NT2/D1 (cell line): ENCODE results near the gene TBX4.

Experiments used
- YY1 ChIP-seq: IDR thresholded peaks from 2 replicates; pipeline ENCODE4 v1.6.1; 2011; ENCODE audit not compliant: insufficient read length, insufficient read depth
- ZNF274 ChIP-seq: IDR thresholded peaks from 2 replicates; pipeline ENCODE4 v1.6.1; 2011; ENCODE audit warnings: mild to moderate bottlenecking, low read depth, low read length

DNA sequence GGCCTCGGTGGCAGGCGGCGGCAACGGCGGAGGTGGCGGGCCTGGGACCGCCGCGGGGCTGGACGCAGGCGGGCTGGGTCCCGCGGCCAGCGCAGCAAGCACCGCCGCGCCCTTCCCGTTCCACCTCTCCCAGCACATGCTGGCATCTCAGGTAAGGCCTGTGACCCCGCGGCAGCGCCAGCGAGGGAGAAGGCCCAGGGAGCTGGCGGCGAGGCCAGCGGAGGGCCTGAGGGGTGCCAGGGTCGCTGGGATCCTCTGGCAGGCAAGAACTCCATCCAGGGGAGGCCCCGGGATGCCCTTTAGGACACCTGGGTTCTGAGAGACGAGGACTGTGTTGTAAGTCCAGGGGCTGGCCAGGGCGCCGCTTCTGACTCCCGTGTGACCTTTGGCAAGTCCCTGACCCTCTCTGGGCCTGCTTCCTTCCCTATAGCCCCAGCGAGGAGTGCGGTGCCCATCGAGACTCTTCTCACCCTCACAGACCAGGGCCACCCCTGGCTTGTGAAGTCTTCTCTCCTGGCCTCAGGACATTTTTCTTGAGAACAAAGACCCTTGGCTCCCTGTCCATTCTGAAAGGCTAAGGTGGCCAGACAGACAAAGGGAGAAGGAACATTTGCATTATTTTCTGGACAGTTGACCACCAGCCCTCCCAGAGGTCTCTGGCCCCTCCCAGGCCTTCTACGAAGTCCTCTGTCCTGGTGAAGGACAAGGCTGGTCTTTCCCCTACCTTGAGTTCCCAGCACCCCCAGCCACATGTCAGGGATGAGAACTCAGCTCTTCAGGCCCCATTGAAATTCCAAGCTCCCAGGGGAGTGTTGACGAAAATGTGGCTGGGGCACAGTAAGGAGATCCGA lies 46.3 kb upstream of the TBX4 start:
- no peak for TF ChIP-seq YY1
- no peak for TF ChIP-seq ZNF274
